Thyroid gland (tissue), 4 donors: Measurements from ENCODE around the gene IL17RA. TPM values are rescaled to one million over a fixed set of nuclear protein-coding genes. Genes with fewer than 3 reads are reported as not detected.

Experiments used
- DNase-seq, 2 donors: peaks; one replicate each; pipeline ENCODE4 v3.0.0-alpha.2; 2019
- H3K27ac ChIP-seq, 3 donors: fragments of 200-600 bp; sonication (generic); 1 replicate in 2 of 3; 2 replicates in 1 of 3; pipeline ENCODE4 v1.5.1; 2016 to 2019; ENCODE audit warnings: mild to moderate bottlenecking in 1 of 3, moderate library complexity in 1 of 3
- H3K27me3 ChIP-seq: fragments of 200-600 bp; sonication (generic); one replicate; pipeline ENCODE4 v1.5.1; 2019
- H3K36me3 ChIP-seq, 2 donors: fragments of 200-600 bp; sonication (generic); one replicate each; pipeline ENCODE4 v1.5.1; 2016 to 2019
- H3K4me1 ChIP-seq, 2 donors: fragments of 200-600 bp; sonication (generic); one replicate each; pipeline ENCODE4 v1.5.1; 2017 to 2019
- H3K4me3 ChIP-seq, 3 donors: fragments of 200-600 bp; sonication (generic); replicated peaks in 1 of 3; 1 replicate in 2 of 3; 2 replicates in 1 of 3; pipeline ENCODE4 v1.5.1; 2016; ENCODE audit warnings: mild to moderate bottlenecking in 1 of 3
- H3K9me3 ChIP-seq: fragments of 200-600 bp; sonication (generic); one replicate; pipeline ENCODE4 v1.5.1; 2017
- CTCF ChIP-seq, 6 experiments: fragments of 200-600 bp in 3 of 6; fragments of 450-650 bp in 3 of 6; sonication (generic) in 3 of 6; IDR thresholded peaks; one replicate each; pipeline ENCODE4 v1.5.1; 2016 to 2019; ENCODE audit warnings: antibody characterized with exemption in 6 of 6, mild to moderate bottlenecking in 2 of 6, inconsistent platforms in 1 of 6, moderate library complexity in 1 of 6
- POLR2A ChIP-seq, 2 donors: fragments of 450-650 bp; IDR thresholded peaks; one replicate each; pipeline ENCODE4 v1.6.1; 2017; ENCODE audit warnings: antibody characterized with exemption in 2 of 2, mild to moderate bottlenecking in 2 of 2, moderate library complexity in 1 of 2
- WGBS, 2 donors: methylation state at CpG; one replicate each; pipeline ENCODE4 v1.1.5; 2017; 5-methylcytosine and 5-hydroxymethylcytosine counted together
- intact Hi-C: fragments of 100-400 bp; cut with DNase I; formaldehyde crosslinking; loops from one replicate; pipeline ENCODE4 v1.15.1; 2023
- total RNA-seq, 4 donors: library from RNA; depleted of rRNA; stranded (reverse); fragments of >200 nt; gene quantifications; one replicate each; pipeline ENCODE4 v1.2.3, GENCODE V29; 2016

IL17RA gene
- total RNA-seq, 4 donors from 2014 or later, result 10.3 to 19.1 (median 15.5) TPM

GRCh38 chr22:17115236-17115635, 30.4 kb downstream of the IL17RA start:
- Histone ChIP-seq H3K4me1 (peaks cover 0 to 4% of the 10 kb centered on the region in 2 donors), H3K27ac (no peak overlapping the region), H3K4me3 (no peak overlapping the region), H3K9me3 (no peaks in the 10 kb centered on the region), H3K27me3 (no peaks in the 10 kb centered on the region), H3K36me3 (no peaks in the 10 kb centered on the region)
- intact Hi-C loops, result no loop called here
- DNase-seq, result no peak
- WGBS, 2 donors, result 52 to 56% methylated on average over 4 of the region's 4 CpGs
- no peak for TF ChIP-seq CTCF (IDR thresholded peaks at IDR 0.05)
- no peak for TF ChIP-seq POLR2A (IDR thresholded peaks at IDR 0.05)

- Histone ChIP-seq H3K9me3 (no peaks in the 10 kb centered on the region), H3K27ac (no peak overlapping the region), H3K36me3 (no peaks in the 10 kb centered on the region), H3K4me1 (peaks cover 0 to 9% of the 10 kb centered on the region in 2 donors), H3K27me3 (no peaks in the 10 kb centered on the region), H3K4me3 (no peak overlapping the region)
- no peak for DNase-seq
- 52 to 75% methylated on average over 5 of the region's 5 CpGs for WGBS, 2 donors
- intact Hi-C loops, result no loop called here
- TF ChIP-seq POLR2A (IDR thresholded peaks at IDR 0.05) (no peak), CTCF (IDR thresholded peaks at IDR 0.05) (no peak)
These were observed 31.3 kb downstream of the IL17RA start for GRCh38 chr22:17115945-17116565.

- H3K4me3 ChIP-seq, result no peak overlapping the region
- H3K9me3 ChIP-seq, result no peaks in the 10 kb centered on the region
- DNase-seq, result no peak
- no peak for TF ChIP-seq POLR2A (IDR thresholded peaks at IDR 0.05)
- TF ChIP-seq CTCF (IDR thresholded peaks at IDR 0.05), result no peak
- intact Hi-C loops, result no loop called here
- H3K4me1 ChIP-seq, result peaks cover 4 to 16% of the 10 kb centered on the region in 2 donors
- H3K36me3 ChIP-seq, result no peaks in the 10 kb centered on the region
- 52% methylated on average over 6 of the region's 6 CpGs for WGBS, 2 donors
- no peaks in the 10 kb centered on the region for H3K27me3 ChIP-seq
- no peak overlapping the region for H3K27ac ChIP-seq
These were observed 32.0 kb downstream of the IL17RA start for GRCh38 chr22:17116572-17117330.

- Histone ChIP-seq H3K36me3 (no peaks in the 10 kb centered on the region), H3K27me3 (no peaks in the 10 kb centered on the region), H3K4me1 (peaks cover 4 to 17% of the 10 kb centered on the region in 2 donors), H3K4me3 (no peak overlapping the region), H3K27ac (no peak overlapping the region), H3K9me3 (no peaks in the 10 kb centered on the region)
- intact Hi-C loops, result no loop called here
- 53 to 60% methylated on average over 1 to 3 of the region's 3 CpGs for WGBS, 2 donors
- no peak for DNase-seq
- TF ChIP-seq CTCF (IDR thresholded peaks at IDR 0.05), result no peak
- TF ChIP-seq POLR2A (IDR thresholded peaks at IDR 0.05), result no peak
These were observed 32.6 kb downstream of the IL17RA start for GRCh38 chr22:17117400-17117799.

- no peak overlapping the region for H3K27ac ChIP-seq
- H3K9me3 ChIP-seq, result no peaks in the 10 kb centered on the region
- 40 to 48% methylated on average over 4 of the region's 4 CpGs for WGBS, 2 donors
- no peaks in the 10 kb centered on the region for H3K36me3 ChIP-seq
- H3K27me3 ChIP-seq, result no peaks in the 10 kb centered on the region
- DNase-seq, result no peak
- intact Hi-C loops, result no loop called here
- TF ChIP-seq POLR2A (IDR thresholded peaks at IDR 0.05), result no peak
- TF ChIP-seq CTCF (IDR thresholded peaks at IDR 0.05), result no peak
- peaks cover 4 to 16% of the 10 kb centered on the region in 2 donors for H3K4me1 ChIP-seq
- no peak overlapping the region for H3K4me3 ChIP-seq
These were observed 33.1 kb downstream of the IL17RA start for GRCh38 chr22:17117890-17118289.
